Posterior vena cava (tissue), 2 donors: ENCODE results near the gene FHIT. TPM values are rescaled to one million over a fixed set of nuclear protein-coding genes. Genes with fewer than 3 reads are reported as not detected.
A peak's percentile ranks its signal among the peaks of the same experiment; 100 is the strongest.

Source experiments
- DNase-seq: peaks from one replicate; pipeline ENCODE4 v3.0.0-alpha.2; 2020; ENCODE audit warnings: low spot score
- intact Hi-C, 2 donors: fragments of 100-400 bp; cut with DNase I; formaldehyde crosslinking; loops; one replicate each; pipeline versions ENCODE4 v1.14.1 to v1.14.2; 2022 to 2023
- long read RNA-seq, 2 donors: library from polyadenylated mRNA; unstranded; transcript quantifications; one replicate each; pipeline ENCODE4 v2.0.0, GENCODE V29; 2020 to 2021
- total RNA-seq, 2 donors: library from RNA; stranded (reverse); fragmentation: NEBNext Ultra II Directional; extraction: Animal tissue kit (Norgen Biotek cat#: 25700); gene quantifications; one replicate each; pipeline ENCODE4 v1.2.1, GENCODE V29; 2021
- donor health status: DM: yes; HTN: yes; CAD: no.
- donor health status: DM: yes; HTN: yes; CAD: no.

FHIT gene
- 1 to 10 TPM; 6.0 to 9.2 TPM for total RNA-seq
- long read RNA-seq, donor 1, partial matches to known transcripts: 0 of 4 reads
- long read RNA-seq, donor 1, other reads (novel, unspliced or antisense): 4 of 4 reads
- long read RNA-seq, donor 2, partial matches to known transcripts: 0 of 3 reads
- long read RNA-seq, donor 2, other reads (novel, unspliced or antisense): 3 of 3 reads

GRCh38 chr3:61251174-61251972 lies at the start of gene FHIT:
Gene FHIT (minus strand): TSS chr3:61251452.
- intact Hi-C loops: no loop called here
- DNase-seq: peak; percentile 98

- no peak for DNase-seq
- intact Hi-C loops: no loop called here
Observed at GRCh38 chr3:61300786-61301185, 49.5 kb upstream of the FHIT start.

GRCh38 chr3:61300006-61300380 lies 48.7 kb upstream of the FHIT start:
- DNase-seq: no peak
- intact Hi-C loops: no loop called here

GRCh38 chr3:61299343-61300005 lies 48.2 kb upstream of the FHIT start:
- DNase-seq: no peak
- intact Hi-C loops: no loop called here

GRCh38 chr3:61297821-61298220 lies 46.6 kb upstream of the FHIT start:
- intact Hi-C loops: no loop called here
- DNase-seq: no peak

- intact Hi-C loops: no loop called here
Observed at GRCh38 chr3:61288446-61288845, 37.2 kb upstream of the FHIT start.

GRCh38 chr3:61283876-61284275 lies 32.6 kb upstream of the FHIT start:
- no peak for DNase-seq
- intact Hi-C loops: no loop called here

More at GRCh38 chr3:61288446-61288845, 37.2 kb upstream of the FHIT start:
- DNase-seq: no peak

GRCh38 chr3:61278713-61279112 lies 27.5 kb upstream of the FHIT start:
- intact Hi-C loops: no loop called here

GRCh38 chr3:61277411-61277810 lies 26.2 kb upstream of the FHIT start:
- intact Hi-C loops: no loop called here
- DNase-seq: no peak

More at GRCh38 chr3:61278713-61279112, 27.5 kb upstream of the FHIT start:
- DNase-seq: no peak

GRCh38 chr3:61269435-61269834 lies 18.2 kb upstream of the FHIT start:
- no peak for DNase-seq

GRCh38 chr3:61268644-61269043 lies 17.4 kb upstream of the FHIT start:
- no peak for DNase-seq
- intact Hi-C loops: no loop called here

More at GRCh38 chr3:61269435-61269834, 18.2 kb upstream of the FHIT start:
- intact Hi-C loops: no loop called here

- no peak for DNase-seq
- intact Hi-C loops: no loop called here
Observed at GRCh38 chr3:61264281-61264680, 13.0 kb upstream of the FHIT start.

- intact Hi-C loops: no loop called here
- no peak for DNase-seq
Observed at GRCh38 chr3:61257148-61257547, 5.9 kb upstream of the FHIT start.

- DNase-seq: no peak
- intact Hi-C loops: no loop called here
Observed at GRCh38 chr3:61253756-61254155, 2.5 kb upstream of the FHIT start.

GRCh38 chr3:61252836-61253235 lies 1.6 kb upstream of the FHIT start:
- DNase-seq: no peak
- intact Hi-C loops: no loop called here

- intact Hi-C loops: no loop called here
- DNase-seq: peak; percentile 80
Observed at GRCh38 chr3:61250784-61251173, 473 bp downstream of the FHIT start.

GRCh38 chr3:61248496-61248895 lies 2.8 kb downstream of the FHIT start:
- DNase-seq: no peak

GRCh38 chr3:61247191-61247590 lies 4.1 kb downstream of the FHIT start:
- intact Hi-C loops: no loop called here
- DNase-seq: no peak

More at GRCh38 chr3:61248496-61248895, 2.8 kb downstream of the FHIT start:
- intact Hi-C loops: no loop called here

- intact Hi-C loops: no loop called here
- DNase-seq: no peak
Observed at GRCh38 chr3:61239871-61240270, 11.4 kb downstream of the FHIT start.

- intact Hi-C loops: no loop called here
- no peak for DNase-seq
Observed at GRCh38 chr3:61237858-61238257, 13.4 kb downstream of the FHIT start.

GRCh38 chr3:61236556-61236955 lies 14.7 kb downstream of the FHIT start:
- intact Hi-C loops: no loop called here
- DNase-seq: no peak
